K562 (cell line): Measurements from ENCODE around the gene WDR18. TPM values are rescaled to one million over a fixed set of nuclear protein-coding genes. Genes with fewer than 3 reads are reported as not detected.

Experiments
- ATAC-seq: fragments of 200-7000 bp; cut with Tn5 transposase; 3 replicates; pipeline ENCODE4 v1.9.1; 2020; ENCODE audit warnings: moderate library complexity
- BruUV-seq: library from RNA; stranded (reverse); fragments of 400-500 nt; replicated peaks from 2 replicates; lab custom pipeline; 2021; lab: Mats Ljungman, UMichigan
- CTCF ChIA-PET: fragments of 300-600 bp; formaldehyde crosslinking; extraction: SDS; loops from one replicate; lab custom pipeline; 2021; ENCODE audit warnings: low intra/inter-chr PET ratio; lab: Yijun Ruan, JAX
- POLR2A ChIA-PET: fragments of 300-600, 350-650 bp; sonication (Branson Sonifier 250); formaldehyde crosslinking; extraction: SDS; loops from one replicate; lab custom pipeline; 2021; ENCODE audit warnings: antibody characterized with exemption, inconsistent platforms; lab: Yijun Ruan, JAX
- DNase-seq, 4 experiments: peaks; one replicate each; pipeline versions ENCODE4 v3.0.0 to v3.0.0-alpha.2; 2011 to 2018; ENCODE audit warnings: low spot score in 3 of 4, mixed read lengths in 3 of 4; ENCODE audit errors: extremely low read depth in 1 of 4
- FAIRE-seq: peaks from 2 replicates; lab custom pipeline; 2011; peaks lifted over from hg19 to GRCh38; lab: Jason Lieb, UNC
- H2AFZ ChIP-seq: 2 replicates; pipeline ENCODE4 v1.6.0; 2011; ENCODE audit warnings: low read depth, low read length, control low read depth, inconsistent platforms
- H3K27ac ChIP-seq: fragments of 200-600 bp; 3 replicates; pipeline ENCODE4 v1.8.0; 2011; ENCODE audit warnings: low read depth, mild to moderate bottlenecking, control low read depth, inconsistent platforms, low read length, moderate library complexity, mixed read lengths; ENCODE audit errors: extremely low read depth
- H3K27me3 ChIP-seq, 2 experiments: fragments of 300-600 bp in 1 of 2; 2 replicates in 1 of 2; 3 replicates in 1 of 2; pipeline versions ENCODE4 v1.6.0 to v1.8.0; 2011; ENCODE audit warnings: inconsistent platforms in 2 of 2, low read length in 2 of 2, mild to moderate bottlenecking in 1 of 2, mixed read lengths in 1 of 2, moderate library complexity in 1 of 2; ENCODE audit not compliant: control insufficient read depth in 2 of 2, insufficient read depth in 2 of 2
- H3K36me3 ChIP-seq: fragments of 300-600 bp; 3 replicates; pipeline ENCODE4 v1.8.0; 2011; ENCODE audit warnings: mild to moderate bottlenecking, low read length, inconsistent platforms; ENCODE audit not compliant: control insufficient read depth, insufficient read depth
- H3K4me1 ChIP-seq, 2 experiments: fragments of 200-600 bp in 1 of 2; replicated peaks in 1 of 2; 2 replicates in 1 of 2; 3 replicates in 1 of 2; pipeline versions ENCODE4 v1.5.1 to v1.8.0; 2011; ENCODE audit warnings: inconsistent platforms in 2 of 2, low read length in 2 of 2, mild to moderate bottlenecking in 1 of 2, mixed read lengths in 1 of 2, moderate library complexity in 1 of 2; ENCODE audit not compliant: control insufficient read depth in 2 of 2, insufficient read depth in 2 of 2
- H3K4me2 ChIP-seq: 2 replicates; pipeline ENCODE4 v1.6.1; 2011; ENCODE audit warnings: low read length, control low read depth, inconsistent platforms, mixed read lengths; ENCODE audit not compliant: insufficient read depth
- H3K4me3 ChIP-seq: fragments of 200-600 bp; sonication (generic), shearing (Covaris generic); 2 replicates; pipeline ENCODE4 v1.5.1; 2016; ENCODE audit warnings: control low read depth, inconsistent platforms
- H3K79me2 ChIP-seq: fragments of 200-600 bp; 3 replicates; pipeline ENCODE4 v1.8.0; 2011; ENCODE audit warnings: low read length, inconsistent platforms; ENCODE audit not compliant: control insufficient read depth, insufficient read depth
- H3K9ac ChIP-seq, 2 experiments: 2 replicates each; pipeline versions ENCODE4 v1.6.0 to v1.6.1; 2011; ENCODE audit warnings: low read depth in 2 of 2, low read length in 2 of 2, control low read depth in 1 of 2, inconsistent platforms in 1 of 2, mild to moderate bottlenecking in 1 of 2, mixed read lengths in 1 of 2; ENCODE audit not compliant: insufficient read depth in 1 of 2
- H3K9me1 ChIP-seq: one replicate; pipeline ENCODE4 v1.6.0; 2011; ENCODE audit warnings: inconsistent platforms, mild to moderate bottlenecking, low read length, moderate library complexity; ENCODE audit not compliant: control insufficient read depth, insufficient read depth
- H3K9me3 ChIP-seq: replicated peaks from 2 replicates; pipeline ENCODE4 v1.5.1; 2011; ENCODE audit warnings: low read depth, low read length, inconsistent platforms; ENCODE audit not compliant: control insufficient read depth, insufficient read depth
- H4K20me1 ChIP-seq: replicated peaks from 2 replicates; pipeline ENCODE4 v1.6.1; 2011; ENCODE audit warnings: low read length, inconsistent platforms, mixed read lengths; ENCODE audit not compliant: control insufficient read depth, insufficient read depth
- ATF7 ChIP-seq: fragments of 450-650 bp; IDR thresholded peaks from 2 replicates; pipeline ENCODE4 v1.7.1; 2014; ENCODE audit warnings: mild to moderate bottlenecking, moderate library complexity
- BHLHE40 ChIP-seq: IDR thresholded peaks from 2 replicates; pipeline ENCODE4 v1.6.1; 2011; ENCODE audit warnings: low read length, improper control_type of control experiment
- ELF2 ChIP-seq: fragments of 250-450 bp; sonication (Bioruptor Pico); IDR thresholded peaks from 2 replicates; pipeline ENCODE4 v1.5.0; 2021; ENCODE audit warnings: mild to moderate bottlenecking
- FOXP4 ChIP-seq: sonication (generic); formaldehyde crosslinking; IDR thresholded peaks from 2 replicates; pipeline ENCODE4 v1.8.0; 2022; ENCODE audit warnings: mild to moderate bottlenecking, missing genetic modification reagents, borderline replicate concordance
- NCOA2 ChIP-seq, 2 experiments: fragments of 450-650 bp; IDR thresholded peaks; 2 replicates each; pipeline ENCODE4 v1.6.1; 2018; ENCODE audit warnings: mild to moderate bottlenecking in 2 of 2, moderate library complexity in 1 of 2; ENCODE audit not compliant: partially characterized antibody in 2 of 2
- NCOA6 ChIP-seq: fragments of 450-650 bp; IDR thresholded peaks from 2 replicates; pipeline ENCODE4 v1.6.1; 2017; ENCODE audit warnings: mild to moderate bottlenecking
- PHF21A ChIP-seq: fragments of 450-650 bp; IDR thresholded peaks from 2 replicates; pipeline ENCODE4 v1.6.1; 2017; ENCODE audit warnings: low read depth, borderline replicate concordance
- POLR2A ChIP-seq: fragments of 450-650 bp; conservative IDR thresholded peaks from 2 replicates; pipeline ENCODE4 v1.6.1; 2016
- POLR2G ChIP-seq: fragments of 200-400 bp; formaldehyde crosslinking; IDR thresholded peaks from 2 replicates; pipeline ENCODE4 v1.6.1; 2017; ENCODE audit warnings: low read depth, mild to moderate bottlenecking, antibody characterized with exemption, low read length, moderate library complexity
- RBFOX2 ChIP-seq: fragments of 200-400 bp; formaldehyde crosslinking; IDR thresholded peaks from 2 replicates; pipeline ENCODE4 v1.6.1; 2017; ENCODE audit warnings: low read depth, mild to moderate bottlenecking, low read length, moderate library complexity
- RHOXF2B ChIP-seq: fragments of 250-450 bp; sonication (Bioruptor Pico); conservative IDR thresholded peaks from 2 replicates; pipeline ENCODE4 v1.5.1; 2021
- SMAD4 ChIP-seq: fragments of 250-450 bp; sonication (Bioruptor Pico); conservative IDR thresholded peaks from 2 replicates; pipeline ENCODE4 v1.8.0; 2021; ENCODE audit warnings: inconsistent platforms, mild to moderate bottlenecking, moderate library complexity
- SUPT5H ChIP-seq: fragments of 450-650 bp; IDR thresholded peaks from 2 replicates; pipeline ENCODE4 v1.6.1; 2016
- TAF7 ChIP-seq: fragments of 450-650 bp; IDR thresholded peaks from 2 replicates; pipeline ENCODE4 v1.6.1; 2016; ENCODE audit warnings: missing genetic modification characterization, missing compliant biosample characterization
- TCF7 ChIP-seq: sonication (generic); IDR thresholded peaks from 2 replicates; pipeline ENCODE4 v1.6.1; 2016; ENCODE audit warnings: antibody characterized with exemption, borderline replicate concordance
- TRIM24 ChIP-seq, 2 experiments: fragments of 450-650 bp; IDR thresholded peaks; 2 replicates each; pipeline ENCODE4 v1.6.1; 2016
- XRCC4 ChIP-seq: IDR thresholded peaks from one replicate; pipeline ENCODE4 v1.6.1; 2011; ENCODE audit not compliant: insufficient read depth, insufficient read length; ENCODE audit errors: extremely low read depth
- ZNF224 ChIP-seq: sonication (generic); formaldehyde crosslinking; IDR thresholded peaks from 2 replicates; pipeline ENCODE4 v1.8.0; 2022; ENCODE audit warnings: mild to moderate bottlenecking, missing genetic modification reagents
- WGBS: fragments of 100-300 bp; shearing (Covaris generic); methylation state at CpG from one replicate; pipeline ENCODE4 v1.1.6; 2016; ENCODE audit warnings: low coverage, mixed read lengths; ENCODE audit not compliant: insufficient coverage; ENCODE audit errors: missing lambda C conversion rate; 5-methylcytosine and 5-hydroxymethylcytosine counted together
- in situ Hi-C: fragments of 300-500 bp; cut with MboI; formaldehyde crosslinking; loops from 4 replicates; pipeline ENCODE4 v1.15.0; 2018; ENCODE audit warnings: inconsistent platforms, mixed read lengths
- intact Hi-C: fragments of 100-400 bp; cut with micrococcal nuclease; formaldehyde crosslinking; loops from 2 replicates; pipeline ENCODE4 v1.14.2; 2022
- polyA plus RNA-seq, 8 experiments: library from polyadenylated mRNA; depleted of rRNA in 4 of 8; stranded (reverse) in 5 of 8; unstranded in 3 of 8; fragments of >200 nt; fragmentation: Nextera tagmentation in 2 of 8; fragmentation: Illumina TruSeq in 1 of 8; extraction: Ambion mirVana in 2 of 8; extraction: Trizol in 1 of 8; gene quantifications; 2 replicates each; pipeline versions ENCODE4 v1.2.1 to v1.2.3, GENCODE V29; 2011 to 2014; ENCODE audit warnings: inconsistent platforms in 1 of 8, missing spikeins in 1 of 8
- total RNA-seq, 7 experiments: library from RNA; depleted of rRNA in 6 of 7; stranded (reverse); fragments of >200 nt in 6 of 7; fragmentation: Illumina TruSeq in 2 of 7; extraction: Trizol in 2 of 7; gene quantifications; 2 replicates each; pipeline versions ENCODE4 v1.2.1 to v1.2.3, GENCODE V29; 2011 to 2021; ENCODE audit warnings: low replicate concordance in 1 of 7
- TF ChIP-seq, protein P1 (sequence below): sonication (generic); formaldehyde crosslinking; IDR thresholded peaks from 2 replicates; pipeline ENCODE4 v1.8.1; 2023; ENCODE audit warnings: mild to moderate bottlenecking, missing genetic modification reagents

The WDR18 gene
- total and polyA plus RNA-seq, 9 of the 15 experiments (the other 6 are each of a cell fraction or from before 2014, with no cell fraction given): 0.65 to 181 (median 30.1) TPM

GRCh38 chr19:1013218-1013617 lies 29.1 kb downstream of the WDR18 start:
- Histone ChIP-seq H3K36me3 (peaks cover 88% of the 10 kb centered on the region; the same call in 2 of the 3 replicates), H3K4me3 (no peak overlapping the region), H3K4me2 (no peak overlapping the region), H4K20me1 (peaks cover 29% of the 10 kb centered on the region), H2AFZ (no peak overlapping the region), H3K27me3 (no peaks in the 10 kb centered on the region), H3K9ac (peak overlapping the region in 1 of 2 experiments; percentile 58; a peak in 1 of 4 replicates), H3K79me2 (peaks cover 51% of the 10 kb centered on the region), H3K4me1 (peaks cover 17 to 91% of the 10 kb centered on the region in 2 experiments), H3K9me3 (no peaks in the 10 kb centered on the region), H3K9me1 (peaks cover 14% of the 10 kb centered on the region), H3K27ac (no peak overlapping the region)
- POLR2A ChIA-PET: interaction anchor here (0.6 to 1.8 kb wide), 5 partner anchors 9 to 28 kb away, joined by 3 to 9 read pairs (median 4); partner anchors contain the start of gene CNN2
- in situ Hi-C loops (no loop called here), intact Hi-C loops (no loop called here)
- DNase-seq (no peak), ATAC-seq (no peak), FAIRE-seq (no peak)
- CTCF ChIA-PET: no interaction called here
- 92% methylated on average over 7 of the region's 10 CpGs for WGBS
- TF ChIP-seq ZNF224 (CRISPR knock-in tag) (no peak), ELF2 (CRISPR knock-in tag) (no peak), TCF7 (no peak), ATF7 (no peak), SUPT5H (0 out of 2 replicates have a peak, but pooled peaks have one; percentile 3), BHLHE40 (no peak), NCOA6 (no peak), FOXP4 (no peak), NCOA2 (IDR thresholded peaks at IDR 0.05; ENCODE audit: partially characterized antibody in 2 of 2) (no peak), TRIM24 (IDR thresholded peaks at IDR 0.05) (no peak), POLR2G (0 out of 2 replicates have a peak, but pooled peaks have one; percentile 2), XRCC4 (no peak), PHF21A (no peak), SMAD4 (CRISPR knock-in tag) (no peak), POLR2A (0 out of 2 replicates have a peak, but pooled peaks have one; percentile 15), RHOXF2B (CRISPR knock-in tag) (no peak), RBFOX2 (no peak), TAF7 (no peak)
- TF ChIP-seq, protein P1, sequence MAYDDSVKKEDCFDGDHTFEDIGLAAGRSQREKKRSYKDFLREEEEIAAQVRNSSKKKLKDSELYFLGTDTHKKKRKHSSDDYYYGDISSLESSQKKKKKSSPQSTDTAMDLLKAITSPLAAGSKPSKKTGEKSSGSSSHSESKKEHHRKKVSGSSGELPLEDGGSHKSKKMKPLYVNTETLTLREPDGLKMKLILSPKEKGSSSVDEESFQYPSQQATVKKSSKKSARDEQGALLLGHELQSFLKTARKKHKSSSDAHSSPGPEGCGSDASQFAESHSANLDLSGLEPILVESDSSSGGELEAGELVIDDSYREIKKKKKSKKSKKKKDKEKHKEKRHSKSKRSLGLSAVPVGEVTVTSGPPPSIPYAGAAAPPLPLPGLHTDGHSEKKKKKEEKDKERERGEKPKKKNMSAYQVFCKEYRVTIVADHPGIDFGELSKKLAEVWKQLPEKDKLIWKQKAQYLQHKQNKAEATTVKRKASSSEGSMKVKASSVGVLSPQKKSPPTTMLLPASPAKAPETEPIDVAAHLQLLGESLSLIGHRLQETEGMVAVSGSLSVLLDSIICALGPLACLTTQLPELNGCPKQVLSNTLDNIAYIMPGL (CRISPR knock-in tag): no peak
- BruUV-seq: no TSS peak
